Measurements from ENCODE around the gene SYTL2.

The SYTL2 gene

GRCh38 chr11:85826116-85826855 is 15.3 kb upstream of the SYTL2 start:
- DNase-seq (ENCODE audit: low read depth in 3 of 3, low spot score in 1 of 3), result no peak

- no peak for DNase-seq (ENCODE audit: low read depth in 3 of 3, low spot score in 1 of 3)
Observed at GRCh38 chr11:85825616-85826015, 14.7 kb upstream of the SYTL2 start.

GRCh38 chr11:85823816-85824215 is 12.9 kb upstream of the SYTL2 start:
- peak in 2 of 3 donors; percentile 43 to 46 for DNase-seq (ENCODE audit: low read depth in 3 of 3, low spot score in 1 of 3)

- DNase-seq (ENCODE audit: low read depth in 3 of 3, low spot score in 1 of 3), result no peak
Observed at GRCh38 chr11:85822814-85823213, 11.9 kb upstream of the SYTL2 start.

- no peak for DNase-seq (ENCODE audit: low read depth in 3 of 3, low spot score in 1 of 3)
Observed at GRCh38 chr11:85821636-85822035, 10.7 kb upstream of the SYTL2 start.

GRCh38 chr11:85819441-85819840 is 8.5 kb upstream of the SYTL2 start:
- no peak for DNase-seq (ENCODE audit: low read depth in 3 of 3, low spot score in 1 of 3)

GRCh38 chr11:85815186-85815931 is 4.4 kb upstream of the SYTL2 start:
- DNase-seq (ENCODE audit: low read depth in 3 of 3, low spot score in 1 of 3), result no peak

GRCh38 chr11:85813721-85814120 is 2.8 kb upstream of the SYTL2 start:
- no peak for DNase-seq (ENCODE audit: low read depth in 3 of 3, low spot score in 1 of 3)

- DNase-seq (ENCODE audit: low read depth in 3 of 3, low spot score in 1 of 3), result no peak
Observed at GRCh38 chr11:85811624-85812023, 683 bp upstream of the SYTL2 start.

GRCh38 chr11:85810521-85810870 is 445 bp downstream of the SYTL2 start:
- DNase-seq (ENCODE audit: low read depth in 3 of 3, low spot score in 1 of 3), result no peak

- no peak for DNase-seq (ENCODE audit: low read depth in 3 of 3, low spot score in 1 of 3)
Observed at GRCh38 chr11:85809863-85810262, 1.1 kb downstream of the SYTL2 start.

GRCh38 chr11:85809191-85809590 is 1.8 kb downstream of the SYTL2 start:
- no peak for DNase-seq (ENCODE audit: low read depth in 3 of 3, low spot score in 1 of 3)

- no peak for DNase-seq (ENCODE audit: low read depth in 3 of 3, low spot score in 1 of 3)
Observed at GRCh38 chr11:85806876-85807275, 4.1 kb downstream of the SYTL2 start.

- no peak for DNase-seq (ENCODE audit: low read depth in 3 of 3, low spot score in 1 of 3)
Observed at GRCh38 chr11:85806016-85806415, 4.9 kb downstream of the SYTL2 start.

GRCh38 chr11:85805387-85805786 is 5.6 kb downstream of the SYTL2 start:
- DNase-seq (ENCODE audit: low read depth in 3 of 3, low spot score in 1 of 3), result no peak

- no peak for DNase-seq (ENCODE audit: low read depth in 3 of 3, low spot score in 1 of 3)
Observed at GRCh38 chr11:85803920-85804319, 7.0 kb downstream of the SYTL2 start.

- no peak for DNase-seq (ENCODE audit: low read depth in 3 of 3, low spot score in 1 of 3)
Observed at GRCh38 chr11:85803303-85803702, 7.6 kb downstream of the SYTL2 start.

- no peak for DNase-seq (ENCODE audit: low read depth in 3 of 3, low spot score in 1 of 3)
Observed at GRCh38 chr11:85801527-85801926, 9.4 kb downstream of the SYTL2 start.

- DNase-seq (ENCODE audit: low read depth in 3 of 3, low spot score in 1 of 3), result no peak
Observed at GRCh38 chr11:85800595-85801342, 10.2 kb downstream of the SYTL2 start.

GRCh38 chr11:85799142-85799541 is 11.8 kb downstream of the SYTL2 start:
- no peak for DNase-seq (ENCODE audit: low read depth in 3 of 3, low spot score in 1 of 3)

GRCh38 chr11:85798361-85798760 is 12.6 kb downstream of the SYTL2 start:
- DNase-seq (ENCODE audit: low read depth in 3 of 3, low spot score in 1 of 3), result no peak

Data from stimulated activated CD4-positive, alpha-beta T cell treated with anti-CD3 and anti-CD28 coated beads, TNF-alpha, amount 100 ng/mL, for 1 hour (primary cell).